ENCODE measurements around the gene STRIP1. TPM values are rescaled to one million over a fixed set of nuclear protein-coding genes. Genes with fewer than 3 reads are reported as not detected.

The STRIP1 gene
- polyA plus RNA-seq, 2 of the 4 experiments (the other 2 are of a cell fraction), result 16.4 to 16.7 TPM

- TF ChIP-seq MAFK (IDR thresholded peaks at IDR 0.05; ENCODE audit: partially characterized antibody) (no peak), REST (IDR thresholded peaks at IDR 0.05) (no peak), NFE2L2 (conservative IDR thresholded peaks at IDR 0.05; ENCODE audit: low read length) (no peak), FOXS1 (CRISPR knock-in tag; IDR thresholded peaks at IDR 0.05) (no peak), POLR2A (IDR thresholded peaks at IDR 0.05; ENCODE audit: low read length) (no peak), MYC (IDR thresholded peaks at IDR 0.05; ENCODE audit: borderline replicate concordance, low read length) (no peak)
Observed at GRCh38 chr1:110017792-110018191, 16.6 kb upstream of the STRIP1 start (continued).

GRCh38 chr1:110018396-110018795, 16.0 kb upstream of the STRIP1 start:
- WGBS (ENCODE audit: missing lambda C conversion rate), result 93% methylated on average over 9 of the region's 9 CpGs
- Histone ChIP-seq H3K27ac (no peak overlapping the region), H3K4me1 (no peaks in the 10 kb centered on the region), H3K4me3 (no peak overlapping the region), H3K9me3 (no peaks in the 10 kb centered on the region), H3K4me2 (no peak overlapping the region)
- FAIRE-seq (no peak), DNase-seq (ENCODE audit: low read depth in 1 of 2, low spot score in 1 of 2) (no peak), ATAC-seq (no peak)
- ChIA-PET CTCF (interaction anchor here (1.3 to 5.3 kb wide), 3 partner anchors 8 to 34 kb away, joined by 4 to 35 read pairs (median 15); partner anchors contain the start of gene AHCYL1), POLR2A (no interaction called here)
- no peak for TF ChIP-seq KDM5A (IDR thresholded peaks at IDR 0.05)
- no peak for TF ChIP-seq HOXB13 (CRISPR knock-in tag; IDR thresholded peaks at IDR 0.05; ENCODE audit: low read depth)
- no peak for TF ChIP-seq MYC (IDR thresholded peaks at IDR 0.05; ENCODE audit: borderline replicate concordance, low read length)
- no peak for TF ChIP-seq PBX3 (IDR thresholded peaks at IDR 0.05)
- no peak for TF ChIP-seq ZC3H11A (IDR thresholded peaks at IDR 0.05)
- no peak for TF ChIP-seq JUN (IDR thresholded peaks at IDR 0.05)
- TF ChIP-seq MAZ (IDR thresholded peaks at IDR 0.05; ENCODE audit: borderline replicate concordance, low read depth, low read length), result no peak
- TF ChIP-seq NPAS2 (CRISPR knock-in tag; IDR thresholded peaks at IDR 0.05; ENCODE audit: borderline replicate concordance), result no peak
- no peak for TF ChIP-seq POLR2A (IDR thresholded peaks at IDR 0.05; ENCODE audit: low read length)
- TF ChIP-seq CBX2 (IDR thresholded peaks at IDR 0.05; ENCODE audit: borderline replicate concordance, low read depth), result no peak
- no peak for TF ChIP-seq RARB (CRISPR knock-in tag; IDR thresholded peaks at IDR 0.05)
- TF ChIP-seq RNF2 (IDR thresholded peaks at IDR 0.05; ENCODE audit: borderline replicate concordance, low read depth), result no peak

- no peak for ATAC-seq
- TF ChIP-seq ELK1 (IDR thresholded peaks at IDR 0.05; ENCODE audit: low read depth, low read length), result no peak
- TF ChIP-seq HDAC2 (IDR thresholded peaks at IDR 0.05), result no peak
- TF ChIP-seq KDM5A (IDR thresholded peaks at IDR 0.05), result no peak
- no peak for TF ChIP-seq PBX3 (IDR thresholded peaks at IDR 0.05)
- TF ChIP-seq CBX2 (IDR thresholded peaks at IDR 0.05; ENCODE audit: borderline replicate concordance, low read depth), result no peak
- no peak for TF ChIP-seq MAX (IDR thresholded peaks at IDR 0.05)
- no peak for TF ChIP-seq HMGXB4 (CRISPR knock-in tag; IDR thresholded peaks at IDR 0.05; ENCODE audit: borderline replicate concordance)
- no peak for TF ChIP-seq HOXA7 (CRISPR knock-in tag; IDR thresholded peaks at IDR 0.05)
- no peak for TF ChIP-seq RFX5 (IDR thresholded peaks at IDR 0.05)
- no peak for TF ChIP-seq EHMT2 (IDR thresholded peaks at IDR 0.05; ENCODE audit: low read depth)
- no peak for TF ChIP-seq FOSB (CRISPR knock-in tag; IDR thresholded peaks at IDR 0.05)
- no peak for TF ChIP-seq MAZ (IDR thresholded peaks at IDR 0.05; ENCODE audit: borderline replicate concordance, low read depth, low read length)
- TF ChIP-seq MYC (IDR thresholded peaks at IDR 0.05; ENCODE audit: borderline replicate concordance, low read length), result no peak
- TF ChIP-seq HOXB13 (CRISPR knock-in tag; IDR thresholded peaks at IDR 0.05; ENCODE audit: low read depth), result no peak
- TF ChIP-seq KDM1A (IDR thresholded peaks at IDR 0.05; ENCODE audit: low read depth), result no peak
- TF ChIP-seq ZFP36 (IDR thresholded peaks at IDR 0.05; ENCODE audit: borderline replicate concordance, partially characterized antibody), result no peak
- TF ChIP-seq HOXB5 (CRISPR knock-in tag; IDR thresholded peaks at IDR 0.05), result no peak
Observed at GRCh38 chr1:110019770-110020169, 14.7 kb upstream of the STRIP1 start.

More at GRCh38 chr1:110019770-110020169, 14.7 kb upstream of the STRIP1 start:
- no peaks in the 10 kb centered on the region for H3K9me3 ChIP-seq
- DNase-seq (ENCODE audit: low read depth in 1 of 2, low spot score in 1 of 2), result no peak
- no peak for FAIRE-seq
- H3K4me2 ChIP-seq, result no peak overlapping the region
- no peak overlapping the region for H3K27ac ChIP-seq
- CTCF ChIA-PET, result interaction anchor here (1.0 to 5.3 kb wide), 6 partner anchors 8 to 242 kb away, joined by 4 to 35 read pairs (median 7); partner anchors contain the start of gene AHCYL1
- POLR2A ChIA-PET, result no interaction called here
- WGBS (ENCODE audit: missing lambda C conversion rate), result 90% methylated on average over 1 of the region's 1 CpG
- no peak overlapping the region for H3K4me3 ChIP-seq
- H3K4me1 ChIP-seq, result no peaks in the 10 kb centered on the region
